Epithelial cell of esophagus (primary cell): Measurements from ENCODE around the gene TMF1.

ENCODE experiments used
- DNase-seq: peaks from one replicate; pipeline ENCODE4 v3.0.0; 2010; ENCODE audit warnings: low read depth
- H3K4me3 ChIP-seq: 2 replicates; pipeline ENCODE4 v1.5.1; 2011; ENCODE audit warnings: mild to moderate bottlenecking, low read length, control low read depth
- CTCF ChIP-seq: IDR thresholded peaks from 2 replicates; pipeline ENCODE4 v1.5.1; 2011; ENCODE audit warnings: low read depth, mild to moderate bottlenecking, low read length, control low read depth, inconsistent platforms; ENCODE audit not compliant: insufficient read depth; ENCODE audit errors: missing control alignments

The TMF1 gene

GRCh38 chr3:68997887-68998286, 54.2 kb downstream of the TMF1 start:
- peak; percentile 58 for DNase-seq
- H3K4me3 ChIP-seq: no peak overlapping the region
- TF ChIP-seq CTCF: no peak

- H3K4me3 ChIP-seq: no peak overlapping the region
- peak; percentile 90 for DNase-seq
- TF ChIP-seq CTCF: no peak
Measured at GRCh38 chr3:68996356-68996995, 55.7 kb downstream of the TMF1 start.

GRCh38 chr3:68988740-68989139, 63.4 kb downstream of the TMF1 start:
- no peak overlapping the region for H3K4me3 ChIP-seq
- no peak for DNase-seq
- no peak for TF ChIP-seq CTCF

- H3K4me3 ChIP-seq: no peak overlapping the region
- TF ChIP-seq CTCF: no peak
- no peak for DNase-seq
Measured at GRCh38 chr3:68987322-68987721, 64.8 kb downstream of the TMF1 start.

GRCh38 chr3:68986496-68987208, 65.5 kb downstream of the TMF1 start:
- no peak for TF ChIP-seq CTCF
- no peak for DNase-seq

GRCh38 chr3:68985146-68985790, 66.9 kb downstream of the TMF1 start:
- no peak for TF ChIP-seq CTCF
- no peak for DNase-seq
- no peak overlapping the region for H3K4me3 ChIP-seq

More at GRCh38 chr3:68986496-68987208, 65.5 kb downstream of the TMF1 start:
- H3K4me3 ChIP-seq: no peak overlapping the region
